Caco-2 (cell line): ENCODE data around the gene CDC73. TPM values are rescaled to one million over a fixed set of nuclear protein-coding genes. Genes with fewer than 3 reads are reported as not detected.

Source experiments
- BruUV-seq: library from RNA; stranded (reverse); fragments of 400-500 nt; replicated peaks from 2 replicates; lab custom pipeline; 2021; lab: Mats Ljungman, UMichigan
- CTCF ChIA-PET: fragments of 300-600 bp; sonication (Branson Sonifier 250); formaldehyde crosslinking; loops from one replicate; lab custom pipeline; 2022; ENCODE audit warnings: antibody characterized with exemption; lab: Charles Lee
- POLR2A ChIA-PET: fragments of 300-600 bp; sonication (Branson Sonifier 250); formaldehyde crosslinking; loops from one replicate; lab custom pipeline; 2022; ENCODE audit warnings: antibody characterized with exemption; lab: Charles Lee
- DNase-seq, 2 experiments: peaks; one replicate each; pipeline versions ENCODE4 v3.0.0 to v3.0.0-alpha.2; 2020 to 2022
- H3K27me3 ChIP-seq: replicated peaks from 2 replicates; pipeline ENCODE4 v1.6.0; 2011; ENCODE audit warnings: low read length; ENCODE audit not compliant: control insufficient read depth, insufficient read depth
- H3K36me3 ChIP-seq: 2 replicates; pipeline ENCODE4 v1.5.1; 2011; ENCODE audit warnings: low read length; ENCODE audit not compliant: control insufficient read depth, insufficient read depth
- H3K4me1 ChIP-seq: fragments of 250-450 bp; sonication (Bioruptor Pico); 2 replicates; pipeline ENCODE4 v1.5.1; 2020; ENCODE audit warnings: mild to moderate bottlenecking
- H3K4me3 ChIP-seq: 2 replicates; pipeline ENCODE4 v1.5.1; 2011; ENCODE audit warnings: low read depth, mild to moderate bottlenecking, control low read depth, low read length
- H3K9me3 ChIP-seq: fragments of 250-450 bp; sonication (Bioruptor Pico); 2 replicates; pipeline ENCODE4 v1.5.1; 2020; ENCODE audit warnings: mild to moderate bottlenecking, moderate library complexity
- H3K27ac Mint-ChIP-seq: one replicate; pipeline ENCODE4 v1.8.0; 2022; ENCODE audit warnings: mixed read lengths; ENCODE audit not compliant: unreplicated experiment
- H3K27me3 Mint-ChIP-seq: one replicate; pipeline ENCODE4 v1.8.0; 2022; ENCODE audit warnings: mixed read lengths; ENCODE audit not compliant: insufficient read depth, unreplicated experiment
- H3K36me3 Mint-ChIP-seq: one replicate; pipeline ENCODE4 v1.8.0; 2022; ENCODE audit warnings: mild to moderate bottlenecking, mixed read lengths; ENCODE audit not compliant: insufficient read depth, unreplicated experiment
- H3K4me1 Mint-ChIP-seq: one replicate; pipeline ENCODE4 v1.8.0; 2022; ENCODE audit warnings: low read depth, mixed read lengths; ENCODE audit not compliant: unreplicated experiment
- H3K4me3 Mint-ChIP-seq: one replicate; pipeline ENCODE4 v1.8.0; 2022; ENCODE audit warnings: mild to moderate bottlenecking, moderate library complexity, mixed read lengths; ENCODE audit not compliant: unreplicated experiment
- H3K9me3 Mint-ChIP-seq: one replicate; pipeline ENCODE4 v1.8.0; 2022; ENCODE audit warnings: mixed read lengths; ENCODE audit not compliant: unreplicated experiment
- CTCF ChIP-seq, 2 experiments: fragments of 200-600 bp in 1 of 2; IDR thresholded peaks; 1 replicate in 1 of 2; 2 replicates in 1 of 2; pipeline versions ENCODE4 v1.5.1 to v1.8.0; 2011 to 2022; ENCODE audit warnings: antibody characterized with exemption in 1 of 2, control low read depth in 1 of 2, inconsistent platforms in 1 of 2, low read depth in 1 of 2, low read length in 1 of 2, mild to moderate bottlenecking in 1 of 2, moderate library complexity in 1 of 2; ENCODE audit not compliant: insufficient read depth in 1 of 2, severe bottlenecking in 1 of 2, unreplicated experiment in 1 of 2
- intact Hi-C: fragments of 100-400 bp; cut with micrococcal nuclease; formaldehyde crosslinking; loops from one replicate; pipeline ENCODE4 v1.10.0; 2022; ENCODE audit not compliant: unreplicated experiment
- total RNA-seq: library from RNA; stranded (reverse); gene quantifications from 2 replicates; pipeline ENCODE4 v1.2.3, GENCODE V29; 2022

CDC73 gene
- total RNA-seq, 1 experiment from 2014 or later, result 48.9 TPM

- Mint-ChIP-seq H3K9me3 (peaks cover 9% of the 10 kb centered on the region), H3K4me1 (peaks cover 16% of the 10 kb centered on the region), H3K27ac (no peak overlapping the region), H3K27me3 (no peaks in the 10 kb centered on the region), H3K4me3 (no peak overlapping the region), H3K36me3 (peaks cover 25% of the 10 kb centered on the region)
- no TSS peak for BruUV-seq
- Histone ChIP-seq H3K36me3 (no peaks in the 10 kb centered on the region; the same call in 1 of the 2 replicates), H3K4me3 (no peak overlapping the region), H3K27me3 (no peaks in the 10 kb centered on the region), H3K4me1 (no peaks in the 10 kb centered on the region), H3K9me3 (0 out of 2 replicates have a peak, but pooled peaks cover under 1% of the 10 kb centered on the region)
- ChIA-PET CTCF (no interaction called here), POLR2A (no interaction called here)
- DNase-seq, result no peak
- no peak for TF ChIP-seq CTCF (IDR thresholded peaks at IDR 0.05; ENCODE audit: insufficient read depth in 1 of 2, low read depth in 1 of 2, low read length in 1 of 2, severe bottlenecking in 1 of 2, unreplicated experiment in 1 of 2)
- intact Hi-C loops, result no loop called here
These were observed 79.2 kb downstream of the CDC73 start for GRCh38 chr1:193201021-193201420.

GRCh38 chr1:193210996-193211395, 89.2 kb downstream of the CDC73 start:
- Histone ChIP-seq H3K27me3 (no peaks in the 10 kb centered on the region), H3K9me3 (peaks cover 24% of the 10 kb centered on the region), H3K4me1 (peaks cover 37% of the 10 kb centered on the region), H3K4me3 (no peak overlapping the region), H3K36me3 (no peaks in the 10 kb centered on the region)
- Mint-ChIP-seq H3K4me3 (no peak overlapping the region), H3K4me1 (peaks cover 7% of the 10 kb centered on the region), H3K9me3 (peaks cover 40% of the 10 kb centered on the region), H3K27me3 (no peaks in the 10 kb centered on the region), H3K27ac (peak overlapping the region; percentile 70), H3K36me3 (peaks cover 53% of the 10 kb centered on the region)
- CTCF ChIA-PET, result no interaction called here
- no TSS peak for BruUV-seq
- TF ChIP-seq CTCF (IDR thresholded peaks at IDR 0.05; ENCODE audit: insufficient read depth in 1 of 2, low read depth in 1 of 2, low read length in 1 of 2, severe bottlenecking in 1 of 2, unreplicated experiment in 1 of 2), result no peak
- POLR2A ChIA-PET, result no interaction called here
- intact Hi-C loops, result loop anchor here (1.0 kb wide), 1 partner anchor 28 kb away; no protein-coding TSS in a partner anchor
- DNase-seq, result no peak

- no peak overlapping the region for H3K4me3 ChIP-seq
- peak overlapping the region; percentile 70 for H3K27ac Mint-ChIP-seq
- H3K9me3 ChIP-seq, result peaks cover 18% of the 10 kb centered on the region
- TF ChIP-seq CTCF (IDR thresholded peaks at IDR 0.05; ENCODE audit: insufficient read depth in 1 of 2, low read depth in 1 of 2, low read length in 1 of 2, severe bottlenecking in 1 of 2, unreplicated experiment in 1 of 2), result no peak
- ChIA-PET CTCF (no interaction called here), POLR2A (no interaction called here)
- peaks cover 37% of the 10 kb centered on the region for H3K4me1 ChIP-seq
- DNase-seq, result peak; percentile 53 to 54
- intact Hi-C loops, result loop anchor here (1.0 kb wide), 1 partner anchor 28 kb away; no protein-coding TSS in a partner anchor
- no TSS peak for BruUV-seq
- peaks cover 7% of the 10 kb centered on the region for H3K4me1 Mint-ChIP-seq
- H3K9me3 Mint-ChIP-seq, result peaks cover 34% of the 10 kb centered on the region
- H3K27me3 ChIP-seq, result no peaks in the 10 kb centered on the region
- H3K27me3 Mint-ChIP-seq, result no peaks in the 10 kb centered on the region
- H3K36me3 Mint-ChIP-seq, result peaks cover 53% of the 10 kb centered on the region
- H3K4me3 Mint-ChIP-seq, result no peak overlapping the region
- H3K36me3 ChIP-seq, result no peaks in the 10 kb centered on the region
These were observed 89.7 kb downstream of the CDC73 start for GRCh38 chr1:193211539-193211938.
